T-helper 1 cell treated with Interleukin-12 subunit alpha and Interleukin-12 subunit beta and Interleukin-4 antibody, amounts not matched to agents 30 ng/mL and 1 ng/mL, for 36 hours (primary cell): ENCODE data around the gene TMEM179. TPM values are rescaled to one million over a fixed set of nuclear protein-coding genes. Genes with fewer than 3 reads are reported as not detected.

ENCODE experiments used
- intact Hi-C: fragments of 100-400 bp; cut with micrococcal nuclease; formaldehyde crosslinking; loops from one replicate; pipeline ENCODE4 v1.15.1; 2024
- total RNA-seq: library from RNA; stranded (reverse); gene quantifications from 2 replicates; pipeline ENCODE4 v1.2.3, GENCODE V29; 2022

TMEM179 gene
- total RNA-seq, 1 donor from 2014 or later, result 0.25 TPM

GRCh38 chr14:104599446-104599845, 5.1 kb downstream of the TMEM179 start:
- intact Hi-C loops, result no loop called here

GRCh38 chr14:104598910-104599273, 5.7 kb downstream of the TMEM179 start:
- intact Hi-C loops, result no loop called here

- intact Hi-C loops, result no loop called here
These were observed 6.3 kb downstream of the TMEM179 start for GRCh38 chr14:104598039-104598909.

GRCh38 chr14:104597576-104597975, 7.0 kb downstream of the TMEM179 start:
- intact Hi-C loops, result no loop called here

- intact Hi-C loops, result no loop called here
These were observed 7.6 kb downstream of the TMEM179 start for GRCh38 chr14:104596927-104597351.

- intact Hi-C loops, result no loop called here
These were observed 8.1 kb downstream of the TMEM179 start for GRCh38 chr14:104596451-104596918.

GRCh38 chr14:104595911-104596450, 8.6 kb downstream of the TMEM179 start:
- intact Hi-C loops, result no loop called here

- intact Hi-C loops, result no loop called here
These were observed 9.4 kb downstream of the TMEM179 start for GRCh38 chr14:104595116-104595675.

- intact Hi-C loops, result no loop called here
These were observed 10.1 kb downstream of the TMEM179 start for GRCh38 chr14:104594310-104595046.

GRCh38 chr14:104593710-104594136, 10.8 kb downstream of the TMEM179 start:
- intact Hi-C loops, result no loop called here

- intact Hi-C loops, result no loop called here
These were observed 11.3 kb downstream of the TMEM179 start for GRCh38 chr14:104593241-104593701.

- intact Hi-C loops, result no loop called here
These were observed 11.8 kb downstream of the TMEM179 start for GRCh38 chr14:104592785-104593184.

- intact Hi-C loops, result no loop called here
These were observed 12.3 kb downstream of the TMEM179 start for GRCh38 chr14:104592292-104592672.

- intact Hi-C loops, result no loop called here
These were observed 12.9 kb downstream of the TMEM179 start for GRCh38 chr14:104591506-104592291.

- intact Hi-C loops, result no loop called here
These were observed 13.5 kb downstream of the TMEM179 start for GRCh38 chr14:104591031-104591430.

- intact Hi-C loops, result no loop called here
These were observed 14.2 kb downstream of the TMEM179 start for GRCh38 chr14:104590240-104590965.

- intact Hi-C loops, result no loop called here
These were observed 15.0 kb downstream of the TMEM179 start for GRCh38 chr14:104589338-104590195.

- intact Hi-C loops, result no loop called here
These were observed 16.3 kb downstream of the TMEM179 start for GRCh38 chr14:104588066-104588857.
